H1 (cell line): ENCODE data around the gene GFOD1. TPM values are rescaled to one million over a fixed set of nuclear protein-coding genes. Genes with fewer than 3 reads are reported as not detected.

ENCODE experiments used
- CEBPB ChIP-seq: IDR thresholded peaks from 2 replicates; pipeline ENCODE4 v1.6.1; 2012; ENCODE audit warnings: low read depth, low read length
- CHD7 ChIP-seq: fragments of 300-600 bp; sonication (generic); IDR thresholded peaks from 2 replicates; pipeline ENCODE4 v1.7.1; 2012; ENCODE audit warnings: low read length, moderate library complexity, mild to moderate bottlenecking, inconsistent platforms; ENCODE audit not compliant: insufficient replicate concordance
- EP300 ChIP-seq, 2 experiments: IDR thresholded peaks; 1 replicate in 1 of 2; 2 replicates in 1 of 2; pipeline ENCODE4 v1.6.1; 2011 to 2012; ENCODE audit warnings: low read depth in 2 of 2, low read length in 2 of 2, mild to moderate bottlenecking in 2 of 2, borderline replicate concordance in 1 of 2, inconsistent platforms in 1 of 2, moderate library complexity in 1 of 2
- SP4 ChIP-seq: IDR thresholded peaks from 2 replicates; pipeline ENCODE4 v1.6.1; 2012; ENCODE audit warnings: low read length, inconsistent platforms
- TEAD4 ChIP-seq: IDR thresholded peaks from 2 replicates; pipeline ENCODE4 v1.6.1; 2012; ENCODE audit warnings: low read depth, low read length, inconsistent platforms, mixed read lengths
- polyA plus RNA-seq, 7 experiments: library from polyadenylated mRNA; depleted of rRNA in 3 of 7; stranded (reverse) in 5 of 7; unstranded in 2 of 7; fragments of >200 nt in 5 of 7; fragments of 200-250 nt in 2 of 7; gene quantifications; 1 replicate in 5 of 7; 2 replicates in 1 of 7; 4 replicates in 1 of 7; pipeline versions ENCODE4 v1.2.1 to v1.2.3, GENCODE V29; 2011 to 2013; ENCODE audit warnings: missing spikeins in 2 of 7, mixed read lengths in 2 of 7
- total RNA-seq: library from RNA; stranded (reverse); fragmentation: NEBNext Ultra II Directional; extraction: Animal tissue kit (Norgen Biotek cat#: 25700); gene quantifications from 2 replicates; pipeline ENCODE4 v1.2.1, GENCODE V29; 2021

The GFOD1 gene
- total and polyA plus RNA-seq, 2 of the 8 experiments (the other 6 are each of a cell fraction or from before 2014, with no cell fraction given), result 2.5 to 8.8 TPM

- TF ChIP-seq CHD7 (no peak), SP4 (no peak), CEBPB (no peak), EP300 (IDR thresholded peaks at IDR 0.05; ENCODE audit: borderline replicate concordance in 1 of 2, low read depth in 2 of 2, low read length in 2 of 2) (no peak), TEAD4 (no peak)
These were observed 8.4 kb upstream of the GFOD1 start (continued) for GRCh38 chr6:13495818-13496217.
